Keratinocyte (primary cell): ENCODE data around the gene FHIT. TPM values are rescaled to one million over a fixed set of nuclear protein-coding genes. Genes with fewer than 3 reads are reported as not detected.

ENCODE experiments used
- DNase-seq: peaks from one replicate; pipeline ENCODE4 v3.0.0-alpha.2; 2011; ENCODE audit warnings: low read depth, missing footprints, low spot score
- FAIRE-seq: peaks from 2 replicates; lab custom pipeline; 2011; peaks lifted over from hg19 to GRCh38; lab: Jason Lieb, UNC
- H2AFZ ChIP-seq: 2 replicates; pipeline ENCODE4 v1.6.0; 2012; ENCODE audit warnings: low read length, control low read depth, inconsistent platforms; ENCODE audit not compliant: control insufficient read depth
- H3K27ac ChIP-seq: 2 replicates; pipeline ENCODE4 v1.5.1; 2011; ENCODE audit warnings: low read length; ENCODE audit not compliant: control insufficient read depth, insufficient read depth
- H3K27me3 ChIP-seq: 3 replicates; pipeline ENCODE4 v1.6.0; 2011; ENCODE audit warnings: low read length; ENCODE audit not compliant: control insufficient read depth, insufficient read depth; ENCODE audit errors: extremely low read depth
- H3K36me3 ChIP-seq, 2 experiments: 2 replicates in 1 of 2; 3 replicates in 1 of 2; pipeline ENCODE4 v1.5.1; 2011; ENCODE audit warnings: low read length in 2 of 2, mild to moderate bottlenecking in 1 of 2; ENCODE audit not compliant: control insufficient read depth in 2 of 2, insufficient read depth in 2 of 2; ENCODE audit errors: extremely low read depth in 1 of 2
- H3K4me1 ChIP-seq: 3 replicates; pipeline ENCODE4 v1.5.1; 2011; ENCODE audit warnings: low read length; ENCODE audit not compliant: control insufficient read depth, insufficient read depth; ENCODE audit errors: extremely low read depth
- H3K4me2 ChIP-seq: 3 replicates; pipeline ENCODE4 v1.6.0; 2011; ENCODE audit warnings: low read depth, low read length; ENCODE audit not compliant: control insufficient read depth, insufficient read depth; ENCODE audit errors: extremely low read depth
- H3K4me3 ChIP-seq, 3 experiments: fragments of 200-600 bp in 1 of 3; sonication (generic) in 1 of 3; 2 replicates in 2 of 3; 3 replicates in 1 of 3; pipeline ENCODE4 v1.5.1; 2011 to 2016; ENCODE audit warnings: low read length in 3 of 3, mild to moderate bottlenecking in 3 of 3, control low read depth in 2 of 3, inconsistent platforms in 1 of 3, low read depth in 1 of 3, mixed read lengths in 1 of 3, mixed run types in 1 of 3, moderate library complexity in 1 of 3; ENCODE audit not compliant: control insufficient read depth in 2 of 3, insufficient read depth in 2 of 3; ENCODE audit errors: extremely low read depth in 1 of 3
- H3K79me2 ChIP-seq: 2 replicates; pipeline ENCODE4 v1.6.0; 2012; ENCODE audit warnings: low read length; ENCODE audit not compliant: control insufficient read depth, insufficient read depth
- H3K9ac ChIP-seq: 3 replicates; pipeline ENCODE4 v1.6.0; 2011; ENCODE audit warnings: low read length; ENCODE audit not compliant: control insufficient read depth, insufficient read depth; ENCODE audit errors: extremely low read depth
- H3K9me1 ChIP-seq: 3 replicates; pipeline ENCODE4 v1.6.0; 2011; ENCODE audit warnings: low read length; ENCODE audit not compliant: control insufficient read depth, insufficient read depth; ENCODE audit errors: extremely low read depth
- H3K9me3 ChIP-seq: 2 replicates; pipeline ENCODE4 v1.5.1; 2012; ENCODE audit warnings: low read depth, low read length; ENCODE audit not compliant: control insufficient read depth
- H4K20me1 ChIP-seq: 3 replicates; pipeline ENCODE4 v1.6.0; 2011; ENCODE audit warnings: low read length; ENCODE audit not compliant: control insufficient read depth, insufficient read depth; ENCODE audit errors: extremely low read depth
- EZH2 ChIP-seq: IDR thresholded peaks from one replicate; pipeline ENCODE4 v1.6.1; 2012; ENCODE audit warnings: inconsistent platforms, mild to moderate bottlenecking, low read length, moderate library complexity
- dilution Hi-C: fragments of 300-500 bp; cut with MboI; formaldehyde crosslinking; loops from one replicate; pipeline ENCODE4 v1.7.0; 2020; ENCODE audit warnings: low sequenced_read_pairs; ENCODE audit not compliant: extremely low pct_ligation_motif_present
- polyA plus RNA-seq, 5 experiments: library from polyadenylated mRNA; depleted of rRNA in 3 of 5; stranded (reverse) in 3 of 5; stranded (forward) in 1 of 5; unstranded in 1 of 5; fragments of >200 nt; gene quantifications; 1 replicate in 1 of 5; 2 replicates in 3 of 5; 3 replicates in 1 of 5; pipeline versions ENCODE4 v1.2.1 to v1.2.3, GENCODE V29; 2011 to 2012; ENCODE audit warnings: missing spikeins in 2 of 5, low read depth in 1 of 5, low replicate concordance in 1 of 5
- TF ChIP-seq, protein P1 (sequence below), 3 experiments: IDR thresholded peaks in 1 of 3; conservative IDR thresholded peaks in 1 of 3; optimal IDR thresholded peaks in 1 of 3; 2 replicates in 2 of 3; 3 replicates in 1 of 3; pipeline versions ENCODE3 to v1.5.1; 2011; ENCODE audit warnings: low read length in 3 of 3, mild to moderate bottlenecking in 3 of 3, moderate library complexity in 2 of 3, control low read depth in 1 of 3, inconsistent platforms in 1 of 3; ENCODE audit not compliant: insufficient read depth in 2 of 3; ENCODE audit errors: extremely low read depth in 1 of 3

FHIT gene
- polyA plus RNA-seq, 1 donor (not counting 4 experiments of a cell fraction or from before 2014, with no cell fraction given) = 2.2 TPM

GRCh38 chr3:61162965-61163364, 88.3 kb downstream of the FHIT start:
- no peak overlapping the region for H3K4me2 ChIP-seq
- H3K9me3 ChIP-seq = no peaks in the 10 kb centered on the region
- no peaks in the 10 kb centered on the region for H4K20me1 ChIP-seq
- H3K27me3 ChIP-seq = no peaks in the 10 kb centered on the region
- no peak for FAIRE-seq
- DNase-seq = no peak
- no peaks in the 10 kb centered on the region for H3K9me1 ChIP-seq
- H3K9ac ChIP-seq = no peak overlapping the region
- H3K4me1 ChIP-seq = no peaks in the 10 kb centered on the region
- H3K4me3 ChIP-seq = no peak overlapping the region
- H3K79me2 ChIP-seq = no peaks in the 10 kb centered on the region
- no peak overlapping the region for H2AFZ ChIP-seq
- TF ChIP-seq, protein P1, sequence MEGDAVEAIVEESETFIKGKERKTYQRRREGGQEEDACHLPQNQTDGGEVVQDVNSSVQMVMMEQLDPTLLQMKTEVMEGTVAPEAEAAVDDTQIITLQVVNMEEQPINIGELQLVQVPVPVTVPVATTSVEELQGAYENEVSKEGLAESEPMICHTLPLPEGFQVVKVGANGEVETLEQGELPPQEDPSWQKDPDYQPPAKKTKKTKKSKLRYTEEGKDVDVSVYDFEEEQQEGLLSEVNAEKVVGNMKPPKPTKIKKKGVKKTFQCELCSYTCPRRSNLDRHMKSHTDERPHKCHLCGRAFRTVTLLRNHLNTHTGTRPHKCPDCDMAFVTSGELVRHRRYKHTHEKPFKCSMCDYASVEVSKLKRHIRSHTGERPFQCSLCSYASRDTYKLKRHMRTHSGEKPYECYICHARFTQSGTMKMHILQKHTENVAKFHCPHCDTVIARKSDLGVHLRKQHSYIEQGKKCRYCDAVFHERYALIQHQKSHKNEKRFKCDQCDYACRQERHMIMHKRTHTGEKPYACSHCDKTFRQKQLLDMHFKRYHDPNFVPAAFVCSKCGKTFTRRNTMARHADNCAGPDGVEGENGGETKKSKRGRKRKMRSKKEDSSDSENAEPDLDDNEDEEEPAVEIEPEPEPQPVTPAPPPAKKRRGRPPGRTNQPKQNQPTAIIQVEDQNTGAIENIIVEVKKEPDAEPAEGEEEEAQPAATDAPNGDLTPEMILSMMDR (optimal IDR thresholded peaks at IDR 0.05 in 1 of 3, IDR thresholded peaks at IDR 0.05 in 1 of 3, conservative IDR thresholded peaks at IDR 0.05 in 1 of 3; ENCODE audit: extremely low read depth in 1 of 3, insufficient read depth in 2 of 3, low read length in 3 of 3) = no peak
- no peak for TF ChIP-seq EZH2
- dilution Hi-C loops = no loop called here
- H3K27ac ChIP-seq = no peak overlapping the region
- H3K36me3 ChIP-seq = no peaks in the 10 kb centered on the region

DNA sequence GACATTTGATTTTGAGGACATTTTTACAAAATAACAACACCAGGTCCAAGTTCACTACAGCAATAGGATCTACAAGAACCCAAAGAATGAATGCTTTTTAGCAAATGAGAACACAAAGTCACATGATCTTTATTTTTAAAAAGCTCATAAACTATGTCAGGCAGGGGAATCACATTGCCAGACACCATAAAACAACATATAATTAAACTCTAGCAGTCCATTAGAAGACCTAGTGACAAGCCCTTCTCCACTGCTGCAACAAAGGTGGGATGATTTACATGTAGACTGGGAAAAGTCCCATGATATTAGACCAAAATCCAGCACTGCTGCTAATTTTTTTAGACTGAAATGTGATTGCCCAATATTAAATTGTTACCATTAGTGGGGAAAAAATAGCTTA, 92.6 kb downstream of the FHIT start:
- no peaks in the 10 kb centered on the region for H3K9me3 ChIP-seq
- no peaks in the 10 kb centered on the region for H4K20me1 ChIP-seq
- no peaks in the 10 kb centered on the region for H3K27me3 ChIP-seq
- no peak overlapping the region for H3K4me3 ChIP-seq
- dilution Hi-C loops = no loop called here
- H3K27ac ChIP-seq = no peak overlapping the region
- FAIRE-seq = no peak
- H3K9me1 ChIP-seq = no peaks in the 10 kb centered on the region
- no peak overlapping the region for H2AFZ ChIP-seq
- no peak overlapping the region for H3K4me2 ChIP-seq
- H3K36me3 ChIP-seq = no peaks in the 10 kb centered on the region
- H3K79me2 ChIP-seq = no peaks in the 10 kb centered on the region
- no peak for TF ChIP-seq EZH2
- TF ChIP-seq, protein P1 (optimal IDR thresholded peaks at IDR 0.05 in 1 of 3, IDR thresholded peaks at IDR 0.05 in 1 of 3, conservative IDR thresholded peaks at IDR 0.05 in 1 of 3; ENCODE audit: extremely low read depth in 1 of 3, insufficient read depth in 2 of 3, low read length in 3 of 3) = no peak
- no peak for DNase-seq
- no peaks in the 10 kb centered on the region for H3K4me1 ChIP-seq
- H3K9ac ChIP-seq = no peak overlapping the region
